ENCODE data around the gene VOPP1. TPM values are rescaled to one million over a fixed set of nuclear protein-coding genes. Genes with fewer than 3 reads are reported as not detected.

Gene VOPP1
- total RNA-seq, 4 donors from 2014 or later, result 15.7 to 24.9 (median 20.3) TPM

DNA sequence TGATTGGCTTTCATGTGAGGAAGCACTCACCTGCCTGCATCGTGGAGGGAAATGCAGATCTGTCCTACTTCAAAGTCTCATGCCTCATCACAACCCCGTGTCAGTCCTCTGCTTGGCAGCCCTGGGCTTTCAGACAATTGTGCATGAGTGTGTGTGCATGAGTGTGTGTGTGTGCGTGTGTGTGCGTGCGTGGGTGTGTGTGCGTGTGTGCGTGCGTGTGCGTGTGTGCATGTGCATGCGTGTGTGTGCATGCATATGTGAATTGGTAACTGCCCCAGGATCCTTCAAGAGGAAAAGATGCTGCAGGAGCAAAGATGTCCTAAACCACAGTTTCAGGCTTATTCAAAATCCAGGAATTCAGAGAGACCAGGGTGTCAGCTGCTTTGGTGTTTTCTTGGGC is 135.8 kb downstream of the VOPP1 start:
- DNase-seq (ENCODE audit: low spot score in 2 of 2), result no peak
- Histone ChIP-seq H3K9me3 (no peaks in the 10 kb centered on the region), H3K27me3 (no peaks in the 10 kb centered on the region), H3K36me3 (no peaks in the 10 kb centered on the region), H3K4me3 (no peak overlapping the region), H3K27ac (no peak overlapping the region), H3K4me1 (peaks cover 14% of the 10 kb centered on the region)
- 82% methylated on average over 10 of the region's 10 CpGs for WGBS
- TF ChIP-seq, protein P1, sequence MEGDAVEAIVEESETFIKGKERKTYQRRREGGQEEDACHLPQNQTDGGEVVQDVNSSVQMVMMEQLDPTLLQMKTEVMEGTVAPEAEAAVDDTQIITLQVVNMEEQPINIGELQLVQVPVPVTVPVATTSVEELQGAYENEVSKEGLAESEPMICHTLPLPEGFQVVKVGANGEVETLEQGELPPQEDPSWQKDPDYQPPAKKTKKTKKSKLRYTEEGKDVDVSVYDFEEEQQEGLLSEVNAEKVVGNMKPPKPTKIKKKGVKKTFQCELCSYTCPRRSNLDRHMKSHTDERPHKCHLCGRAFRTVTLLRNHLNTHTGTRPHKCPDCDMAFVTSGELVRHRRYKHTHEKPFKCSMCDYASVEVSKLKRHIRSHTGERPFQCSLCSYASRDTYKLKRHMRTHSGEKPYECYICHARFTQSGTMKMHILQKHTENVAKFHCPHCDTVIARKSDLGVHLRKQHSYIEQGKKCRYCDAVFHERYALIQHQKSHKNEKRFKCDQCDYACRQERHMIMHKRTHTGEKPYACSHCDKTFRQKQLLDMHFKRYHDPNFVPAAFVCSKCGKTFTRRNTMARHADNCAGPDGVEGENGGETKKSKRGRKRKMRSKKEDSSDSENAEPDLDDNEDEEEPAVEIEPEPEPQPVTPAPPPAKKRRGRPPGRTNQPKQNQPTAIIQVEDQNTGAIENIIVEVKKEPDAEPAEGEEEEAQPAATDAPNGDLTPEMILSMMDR (IDR thresholded peaks at IDR 0.05), result no peak
- no peak for TF ChIP-seq EP300 (IDR thresholded peaks at IDR 0.05)
- TF ChIP-seq POLR2A (IDR thresholded peaks at IDR 0.05), result no peak
- no peak for TF ChIP-seq POLR2AphosphoS5 (IDR thresholded peaks at IDR 0.05)

DNA sequence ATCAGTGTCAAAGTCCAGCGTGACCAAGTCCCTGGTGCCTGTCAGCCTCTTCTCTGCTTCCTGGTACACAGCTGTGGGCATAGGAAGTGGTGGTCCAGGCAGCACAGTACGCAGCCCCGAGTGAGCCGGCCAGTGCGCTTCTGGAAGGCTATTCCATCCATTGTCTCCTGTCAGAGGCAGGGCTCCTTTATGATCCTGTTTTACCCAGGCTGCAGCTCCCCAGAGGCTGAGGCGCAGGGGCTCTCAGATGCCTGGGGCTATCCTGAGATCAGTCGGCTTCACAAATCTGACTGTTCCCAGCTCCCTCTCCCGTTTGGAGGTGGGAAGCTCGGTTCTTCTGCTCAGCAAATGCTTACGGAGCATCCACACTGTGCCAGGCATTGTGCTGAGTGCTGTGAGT is 136.8 kb downstream of the VOPP1 start:
- TF ChIP-seq EP300 (IDR thresholded peaks at IDR 0.05) (no peak), POLR2AphosphoS5 (IDR thresholded peaks at IDR 0.05) (no peak), POLR2A (IDR thresholded peaks at IDR 0.05) (no peak)
- TF ChIP-seq, protein P1 (IDR thresholded peaks at IDR 0.05), result no peak
- DNase-seq (ENCODE audit: low spot score in 2 of 2), result no peak
- Histone ChIP-seq H3K27me3 (no peaks in the 10 kb centered on the region), H3K4me3 (no peak overlapping the region), H3K4me1 (peaks cover 6% of the 10 kb centered on the region), H3K27ac (no peak overlapping the region), H3K36me3 (peaks cover 6% of the 10 kb centered on the region), H3K9me3 (no peaks in the 10 kb centered on the region)
- WGBS, result 65% methylated on average over 6 of the region's 10 CpGs

DNA sequence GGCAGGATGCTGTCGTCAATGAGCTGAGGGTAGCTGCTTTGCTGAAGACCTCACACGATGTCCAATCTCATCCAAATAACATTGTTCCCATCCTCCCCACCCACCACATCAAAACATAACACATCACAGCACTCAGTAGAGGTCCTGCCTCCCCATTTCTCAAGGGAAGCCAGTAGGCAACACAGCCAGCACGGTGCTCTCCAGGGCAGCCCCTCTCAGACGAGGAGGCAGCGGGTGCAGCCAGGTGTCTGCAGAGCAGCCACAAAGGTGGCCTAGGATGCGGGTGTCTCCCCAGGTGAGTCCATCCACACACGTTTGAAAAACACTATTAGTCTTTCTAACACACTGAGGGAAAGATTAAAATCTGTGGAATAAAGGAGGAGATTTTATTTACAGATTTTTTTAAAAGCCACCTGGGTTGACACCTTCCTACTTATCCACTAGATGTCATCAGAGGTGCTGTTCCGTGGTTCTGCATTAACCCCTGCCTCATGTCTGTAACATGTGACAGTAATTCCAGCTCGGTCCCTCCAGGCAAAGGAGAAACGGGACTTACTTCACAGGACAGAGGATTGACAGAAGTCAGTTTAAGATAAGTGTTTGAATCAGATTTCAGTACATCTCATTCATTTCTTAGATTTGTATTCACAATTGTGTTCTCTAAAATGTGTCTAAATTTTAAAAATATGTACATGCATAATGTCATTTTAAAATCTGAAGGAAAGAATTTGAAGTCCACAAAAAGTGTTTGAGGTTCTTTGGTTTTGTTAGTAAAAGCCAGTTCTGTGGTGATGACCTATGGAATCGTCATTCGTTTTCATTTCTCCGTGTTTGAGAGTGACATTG is 139.1 kb downstream of the VOPP1 start:
- no peaks in the 10 kb centered on the region for H3K27me3 ChIP-seq
- no peak overlapping the region for H3K4me3 ChIP-seq
- TF ChIP-seq EP300 (IDR thresholded peaks at IDR 0.05) (no peak), POLR2AphosphoS5 (IDR thresholded peaks at IDR 0.05) (no peak)
- TF ChIP-seq, protein P1 (IDR thresholded peaks at IDR 0.05), result peak in 1 of 2 donors; percentile 11
- no peaks in the 10 kb centered on the region for H3K9me3 ChIP-seq
- no peaks in the 10 kb centered on the region for H3K4me1 ChIP-seq
- DNase-seq (ENCODE audit: low spot score in 2 of 2), result no peak
- H3K36me3 ChIP-seq, result peaks cover 15% of the 10 kb centered on the region
- WGBS, result 58% methylated on average over 13 of the region's 13 CpGs
- no peak overlapping the region for H3K27ac ChIP-seq

DNA sequence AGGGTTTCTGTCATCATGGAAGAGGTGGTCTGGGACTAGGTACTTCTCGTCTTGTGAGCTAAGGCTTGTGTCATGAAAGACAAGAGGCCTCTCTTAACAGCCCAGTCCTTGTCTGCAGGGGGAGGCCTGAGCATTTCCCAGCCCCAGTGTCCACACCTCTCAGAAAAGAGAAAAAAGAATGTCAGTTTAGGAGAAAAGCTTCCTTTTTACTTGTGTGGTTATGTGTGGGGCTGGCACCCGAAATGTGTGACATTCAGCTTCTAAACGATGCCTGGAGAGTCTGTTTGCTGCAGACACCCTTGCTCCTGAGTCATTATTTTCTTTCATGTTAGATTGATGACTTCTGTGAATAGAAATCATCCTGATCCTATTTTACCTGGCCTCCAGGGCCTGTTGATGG is 139.8 kb downstream of the VOPP1 start:
- H3K4me1 ChIP-seq, result no peaks in the 10 kb centered on the region
- DNase-seq (ENCODE audit: low spot score in 2 of 2), result no peak
- peaks cover 15% of the 10 kb centered on the region for H3K36me3 ChIP-seq
- no peak overlapping the region for H3K4me3 ChIP-seq
- H3K9me3 ChIP-seq, result no peaks in the 10 kb centered on the region
- TF ChIP-seq POLR2A (IDR thresholded peaks at IDR 0.05) (no peak), POLR2AphosphoS5 (IDR thresholded peaks at IDR 0.05) (no peak), EP300 (IDR thresholded peaks at IDR 0.05) (no peak)
- TF ChIP-seq, protein P1 (IDR thresholded peaks at IDR 0.05), result no peak
- H3K27ac ChIP-seq, result no peak overlapping the region
- H3K27me3 ChIP-seq, result no peaks in the 10 kb centered on the region
- 82% methylated on average over 3 of the region's 3 CpGs for WGBS

DNA sequence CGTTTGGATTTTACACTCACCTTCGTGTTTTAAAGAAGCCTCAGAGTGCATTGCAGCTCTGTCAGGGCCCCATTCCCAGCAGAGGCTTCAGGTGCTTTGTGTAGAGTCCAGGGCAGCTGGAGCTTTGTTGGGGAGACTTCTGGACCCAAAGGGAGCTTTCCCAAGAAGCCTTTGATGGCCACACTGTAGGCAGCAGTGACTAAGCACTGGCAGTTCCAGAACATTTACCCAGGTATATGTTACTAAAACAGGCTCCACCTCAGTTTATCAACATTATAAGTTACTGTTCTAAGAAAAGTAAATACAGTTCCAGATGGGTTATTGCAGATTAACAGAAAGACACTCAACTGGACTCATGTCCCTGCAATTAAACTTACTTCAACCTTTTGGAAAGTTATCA is 140.4 kb downstream of the VOPP1 start:
- 59% methylated on average over 2 of the region's 2 CpGs for WGBS
- no peak for TF ChIP-seq POLR2AphosphoS5 (IDR thresholded peaks at IDR 0.05)
- TF ChIP-seq POLR2A (IDR thresholded peaks at IDR 0.05), result no peak
- TF ChIP-seq, protein P1 (IDR thresholded peaks at IDR 0.05), result no peak
- TF ChIP-seq EP300 (IDR thresholded peaks at IDR 0.05), result no peak
- no peak for DNase-seq (ENCODE audit: low spot score in 2 of 2)
- Histone ChIP-seq H3K27ac (no peak overlapping the region), H3K9me3 (no peaks in the 10 kb centered on the region), H3K4me3 (no peak overlapping the region), H3K27me3 (no peaks in the 10 kb centered on the region), H3K36me3 (peaks cover 15% of the 10 kb centered on the region), H3K4me1 (no peaks in the 10 kb centered on the region)

Data from suprapubic skin (tissue), 4 donors.